GM08714 (cell line): ENCODE results near the gene MYO3B.

Experiments
- H3K4me3 ChIP-seq: fragments of 200-500 bp; sonication (Bioruptor generic); 2 replicates; pipeline ENCODE4 v1.5.1; 2014; ENCODE audit warnings: mild to moderate bottlenecking, low read length, inconsistent platforms
- ZNF274 ChIP-seq: IDR thresholded peaks from 2 replicates; pipeline ENCODE4 v1.6.1; 2012; ENCODE audit warnings: mild to moderate bottlenecking, low read depth, low read length

MYO3B gene

DNA sequence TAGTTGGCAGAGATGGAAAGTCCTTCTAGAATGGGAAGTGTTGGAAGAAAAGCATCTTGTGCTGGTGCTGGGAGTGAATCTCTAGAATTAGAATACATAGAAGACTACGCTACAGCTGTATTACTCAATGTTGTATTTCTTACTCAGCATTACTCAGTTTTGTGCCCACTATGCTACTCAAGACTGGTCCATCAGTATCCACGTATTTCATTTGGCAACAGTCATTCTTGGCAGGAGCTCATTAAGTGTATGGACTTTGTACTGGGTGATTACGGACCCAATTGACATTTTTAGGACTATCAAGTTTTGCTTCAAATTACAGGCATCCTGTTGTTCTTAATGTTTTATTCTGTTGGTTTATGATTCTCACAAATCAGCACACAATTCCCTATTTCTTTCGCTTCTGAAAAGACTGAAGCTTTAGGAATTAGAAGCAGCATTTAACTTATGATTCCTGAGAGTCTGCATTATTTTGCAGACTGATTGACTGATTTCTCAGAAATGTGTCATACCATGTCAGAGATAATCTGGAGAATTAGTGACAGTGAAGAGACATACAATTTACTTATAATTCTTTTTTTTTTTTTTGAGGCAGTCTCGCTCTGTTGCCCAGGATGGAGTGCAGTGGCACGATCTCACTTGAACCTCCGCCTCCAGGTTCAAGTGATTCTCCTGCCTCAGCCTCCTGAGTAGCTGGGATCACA is 136.9 kb downstream of the MYO3B start:
- TF ChIP-seq ZNF274 = no peak
- H3K4me3 ChIP-seq = no peak overlapping the region

DNA sequence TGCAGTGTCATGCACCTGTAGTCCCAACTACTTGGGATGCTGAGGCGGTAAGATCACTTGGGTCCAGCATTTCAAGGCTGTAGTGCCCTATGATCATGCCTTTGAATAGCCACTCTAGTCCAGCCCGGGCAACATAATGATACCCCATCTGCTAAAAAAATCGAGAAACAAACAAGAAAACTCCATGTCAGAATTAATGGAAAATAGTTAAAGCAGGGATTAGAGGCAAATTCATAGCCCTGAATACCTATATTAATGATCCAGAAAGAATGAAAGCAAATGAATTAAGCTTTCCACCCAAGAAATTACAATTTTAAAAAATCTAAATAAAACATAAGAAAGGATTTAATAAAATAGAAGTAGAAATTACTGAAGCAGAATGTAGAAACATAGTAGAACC is 143.0 kb downstream of the MYO3B start:
- no peak for TF ChIP-seq ZNF274

DNA sequence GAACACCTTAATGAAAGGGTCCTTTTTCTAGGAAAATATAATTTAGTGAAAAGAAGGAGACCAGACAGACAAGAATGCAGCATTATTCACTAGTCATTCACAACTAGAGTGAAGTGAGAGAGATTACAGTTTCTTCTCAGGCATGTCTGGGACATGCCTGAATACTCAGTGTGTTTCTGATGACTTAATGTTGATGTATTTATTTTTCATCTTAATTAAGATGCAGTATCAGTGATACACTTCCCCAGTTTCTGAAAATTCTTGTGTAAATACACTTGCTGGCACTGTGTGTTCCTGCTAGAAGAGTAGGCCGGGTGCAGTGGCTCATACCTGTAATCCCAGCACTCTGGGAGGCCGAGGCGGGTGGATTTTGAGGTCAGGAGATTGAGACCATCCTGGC is 143.6 kb downstream of the MYO3B start:
- no peak overlapping the region for H3K4me3 ChIP-seq
- no peak for TF ChIP-seq ZNF274

More for the DNA sequence above, 143.0 kb downstream of the MYO3B start:
- no peak overlapping the region for H3K4me3 ChIP-seq

DNA sequence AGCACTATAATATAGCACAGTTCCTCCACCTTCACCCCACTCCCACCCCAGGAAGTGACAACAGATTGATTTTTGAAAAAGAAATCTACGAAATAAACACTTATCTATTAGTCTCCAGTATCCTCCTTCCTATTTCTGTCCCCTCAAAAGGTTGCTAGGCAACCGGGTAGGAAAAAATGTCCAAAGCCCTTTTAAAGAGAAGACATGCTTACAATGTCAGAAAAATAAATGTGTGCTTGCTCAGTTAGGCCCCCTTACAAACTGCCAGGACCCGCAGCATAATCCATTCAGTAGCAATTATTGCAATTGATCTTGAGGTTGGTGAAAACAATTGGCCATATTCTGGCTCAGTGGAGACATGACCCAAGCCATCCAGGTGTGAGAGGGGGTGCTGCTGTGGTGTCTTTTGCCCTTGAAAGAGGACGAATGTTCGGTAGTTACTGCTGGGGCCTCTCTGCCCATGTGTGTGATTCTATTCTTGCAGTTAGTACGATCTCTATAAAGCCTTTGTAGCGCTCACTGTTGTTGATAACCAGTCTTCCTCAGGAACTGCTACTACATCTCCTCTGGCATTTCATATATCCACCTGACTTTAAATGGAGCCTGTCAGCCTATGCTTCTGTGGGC is 144.3 kb downstream of the MYO3B start:
- TF ChIP-seq ZNF274 = no peak
- H3K4me3 ChIP-seq = no peak overlapping the region

DNA sequence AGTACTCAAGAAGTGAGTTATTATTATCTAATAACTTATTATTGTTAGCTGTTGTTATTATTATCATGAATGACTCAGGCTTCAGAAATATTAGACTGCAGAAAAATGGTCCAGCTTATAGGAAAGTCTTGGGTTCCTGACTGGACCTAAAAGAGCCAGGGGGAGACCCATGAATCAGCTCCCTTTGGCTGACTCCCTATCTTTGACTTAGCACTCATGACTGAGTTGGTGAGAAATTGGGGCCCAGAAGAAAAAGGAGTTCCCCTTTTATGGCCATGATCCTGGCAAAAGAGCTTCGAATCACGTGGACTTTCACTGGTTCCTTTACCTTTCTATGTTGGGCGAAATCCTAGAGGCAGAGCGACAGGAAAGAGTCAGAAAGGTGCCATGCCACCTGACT is 145.8 kb downstream of the MYO3B start:
- no peak for TF ChIP-seq ZNF274
- no peak overlapping the region for H3K4me3 ChIP-seq

DNA sequence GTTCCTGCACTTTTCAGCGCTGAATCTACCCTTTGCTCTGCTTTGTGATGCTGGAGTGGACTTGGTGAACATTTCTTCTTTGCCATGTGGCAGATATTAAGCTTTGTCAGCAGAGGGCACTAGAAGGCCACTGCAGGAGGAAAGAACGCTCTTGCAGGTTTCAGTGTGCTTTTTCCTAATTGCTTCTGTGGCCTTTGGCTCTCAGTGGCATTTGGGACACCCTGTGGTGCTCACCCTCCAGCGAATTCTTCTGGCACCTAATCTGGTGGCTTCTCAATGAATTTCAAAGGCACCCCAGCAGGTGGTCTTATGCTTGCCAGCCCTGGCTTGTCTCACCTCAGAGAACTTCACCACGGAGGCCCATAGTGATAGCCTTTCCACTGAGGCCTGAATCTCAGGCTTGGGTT is 146.7 kb downstream of the MYO3B start:
- no peak overlapping the region for H3K4me3 ChIP-seq
- TF ChIP-seq ZNF274 = no peak

DNA sequence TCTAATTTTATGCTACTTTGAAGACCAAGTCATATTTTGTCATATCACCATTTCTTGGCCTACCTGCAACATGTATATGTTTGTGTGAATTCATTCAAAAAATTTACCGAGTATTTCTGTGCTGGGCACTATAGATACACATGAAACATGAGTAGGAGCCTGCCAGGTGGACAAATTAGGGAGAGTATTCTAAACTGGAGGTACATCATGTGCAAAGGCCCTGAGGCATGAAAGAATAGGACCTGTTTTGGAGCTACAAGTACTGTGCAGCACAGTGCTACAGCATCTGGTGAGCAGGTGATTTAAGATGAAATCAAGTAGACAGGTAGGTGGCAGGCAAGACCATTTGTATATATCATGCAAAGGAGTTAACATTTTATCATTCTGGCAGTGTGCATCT is 152.9 kb downstream of the MYO3B start:
- no peak overlapping the region for H3K4me3 ChIP-seq
- TF ChIP-seq ZNF274 = no peak

DNA sequence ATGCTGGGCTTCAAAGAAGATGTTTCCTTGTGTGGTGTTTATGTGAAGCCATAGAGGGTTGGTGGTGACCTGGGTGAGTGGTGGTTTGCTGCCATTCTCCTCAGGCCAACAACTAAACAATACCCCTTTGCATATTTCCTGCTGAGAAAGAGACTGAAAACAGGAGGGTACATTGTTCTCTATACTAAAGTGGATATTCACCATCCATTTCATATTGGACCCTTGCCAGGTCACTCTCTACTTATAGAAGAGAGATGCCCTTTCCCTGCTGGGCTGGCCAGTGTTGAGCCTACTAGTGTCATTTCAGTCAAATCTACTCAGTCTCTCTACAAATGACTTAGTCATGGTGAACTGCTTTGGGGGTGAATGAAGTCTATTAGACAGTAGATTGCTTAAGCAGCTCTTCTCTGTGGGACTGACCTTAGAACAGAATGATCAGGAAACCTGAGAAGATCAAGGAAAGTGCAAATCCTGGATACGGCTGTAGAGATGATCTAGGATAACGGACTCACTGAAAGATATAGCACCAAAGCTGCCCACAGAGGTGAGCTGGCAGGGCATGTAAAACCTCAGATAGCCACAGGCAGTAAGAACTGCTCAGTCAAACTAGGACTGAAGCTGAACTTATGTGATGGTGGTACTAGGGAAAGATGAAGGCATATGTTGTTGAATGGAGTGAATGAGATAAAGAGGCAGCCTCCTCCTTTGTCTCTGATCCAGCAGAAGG is 154.9 kb downstream of the MYO3B start:
- TF ChIP-seq ZNF274 = no peak
- H3K4me3 ChIP-seq = no peak overlapping the region

DNA sequence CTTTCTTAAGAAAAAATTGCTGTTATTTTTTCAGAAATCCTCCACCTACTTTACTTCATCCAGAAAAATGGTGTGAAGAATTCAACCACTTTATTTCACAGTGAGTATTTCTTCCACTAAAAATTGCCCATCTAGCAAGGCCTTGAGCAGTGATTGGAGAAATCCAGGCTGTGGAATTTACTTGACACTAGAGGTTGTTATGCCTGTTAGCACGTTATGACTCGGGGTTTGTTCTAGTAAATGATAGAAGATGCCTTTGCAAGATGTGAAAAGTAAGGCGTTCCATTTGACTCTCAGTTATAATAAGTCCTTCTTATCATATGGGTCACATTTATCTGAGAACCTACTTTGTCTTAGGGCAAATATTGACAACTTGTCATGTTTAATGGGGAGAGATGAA is 157.4 kb downstream of the MYO3B start:
- TF ChIP-seq ZNF274 = no peak

DNA sequence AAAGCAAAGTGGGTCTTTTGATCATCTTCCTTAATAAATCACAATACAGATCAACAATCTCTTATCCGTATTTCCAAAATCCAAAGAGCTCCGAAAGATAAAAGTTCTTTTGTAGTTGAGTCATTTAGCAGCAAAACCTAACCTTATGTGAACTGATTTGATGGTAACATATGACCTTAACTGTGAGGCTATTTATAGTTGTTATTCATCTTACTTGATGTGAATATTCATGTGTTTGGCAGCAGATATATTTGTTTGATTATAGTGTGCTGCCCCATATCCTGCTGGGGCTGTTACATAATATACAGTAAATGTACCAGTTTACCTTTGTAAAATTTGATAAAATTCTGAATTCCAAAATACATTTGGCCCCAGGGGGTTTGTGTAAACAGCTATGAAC is 158.5 kb downstream of the MYO3B start:
- no peak for TF ChIP-seq ZNF274
- no peak overlapping the region for H3K4me3 ChIP-seq

More for the DNA sequence above, 157.4 kb downstream of the MYO3B start:
- H3K4me3 ChIP-seq = no peak overlapping the region

DNA sequence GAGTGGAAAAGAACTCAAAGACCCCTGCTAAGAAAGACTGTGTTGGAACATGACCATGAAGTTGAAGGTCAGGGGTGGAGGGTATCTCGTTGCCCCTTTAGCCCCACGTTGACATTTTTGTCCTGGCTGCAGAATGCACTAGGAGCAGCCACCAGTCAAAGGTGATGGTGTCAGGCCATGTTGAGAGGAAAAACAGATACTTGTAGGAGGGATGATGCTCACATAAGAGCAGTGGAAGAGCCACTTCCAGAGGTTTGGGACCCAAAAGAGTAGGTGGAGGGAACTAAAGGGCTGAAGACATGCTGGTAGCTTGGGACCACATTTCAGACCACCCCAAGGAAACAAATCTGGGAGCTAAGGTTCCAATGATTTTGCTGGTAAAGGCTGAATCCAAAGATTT is 159.0 kb downstream of the MYO3B start:
- no peak overlapping the region for H3K4me3 ChIP-seq
- no peak for TF ChIP-seq ZNF274

DNA sequence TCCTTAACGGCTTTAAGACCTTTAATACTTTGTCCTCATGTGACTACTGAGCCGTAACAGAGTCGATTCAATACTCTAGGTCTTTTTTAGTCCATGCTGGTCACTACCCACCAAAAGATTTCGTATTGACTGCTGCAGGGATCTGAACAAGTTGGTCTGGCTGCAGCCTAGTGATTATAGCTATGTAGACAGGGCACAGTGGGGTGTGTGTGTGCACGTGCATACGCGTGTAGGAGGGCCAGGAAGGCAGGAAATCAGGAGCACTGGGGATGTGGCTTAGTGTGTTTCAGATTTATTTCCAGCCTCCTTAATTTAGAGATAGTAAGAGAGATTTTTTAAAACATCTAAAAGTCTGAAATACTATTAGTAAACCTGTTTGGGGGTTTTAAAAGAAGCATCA is 161.4 kb downstream of the MYO3B start:
- no peak for TF ChIP-seq ZNF274
- H3K4me3 ChIP-seq = no peak overlapping the region

DNA sequence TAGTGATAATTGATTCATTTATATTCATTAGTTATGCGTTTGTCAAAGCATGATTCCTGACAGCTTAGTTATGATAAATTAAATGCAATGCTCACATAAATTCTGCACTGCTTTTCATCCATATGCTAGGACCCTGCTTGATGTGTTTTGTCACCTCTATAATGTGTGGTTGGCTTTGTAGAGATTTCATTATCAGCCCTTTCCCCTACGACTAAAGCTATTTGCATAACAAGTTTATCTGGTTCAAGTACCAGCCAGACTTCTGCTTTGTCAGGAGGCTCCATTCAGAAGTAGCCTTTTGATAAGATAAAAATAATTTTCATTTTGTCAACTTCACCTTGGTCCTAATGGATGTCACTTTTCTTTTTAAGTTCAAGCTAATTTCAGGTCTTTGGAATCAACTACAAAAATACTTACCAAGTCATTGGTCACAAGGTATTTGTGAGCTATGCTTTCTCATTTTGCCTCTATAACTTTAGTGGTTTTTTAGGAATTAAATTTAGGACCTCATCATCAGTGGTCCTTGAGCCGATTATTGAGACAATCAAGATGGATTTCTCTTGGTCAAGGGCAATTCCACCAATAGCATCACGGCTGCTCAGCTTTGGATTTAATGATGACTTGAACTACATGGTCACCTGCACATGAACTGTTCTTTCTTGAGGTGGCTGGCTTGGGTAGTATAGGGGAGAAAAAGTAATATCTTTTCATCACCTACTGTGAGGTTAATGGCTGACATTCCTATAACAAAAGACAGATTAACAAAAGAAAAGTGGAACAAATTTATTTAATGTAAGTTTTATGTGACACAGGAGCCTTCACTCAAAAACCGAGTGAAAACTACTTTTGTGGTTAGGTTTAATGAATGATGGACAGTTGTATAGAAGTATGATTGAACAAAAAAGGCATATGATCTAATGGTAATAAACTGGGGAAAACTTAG is 162.1 kb downstream of the MYO3B start:
- no peak for TF ChIP-seq ZNF274
- no peak overlapping the region for H3K4me3 ChIP-seq

DNA sequence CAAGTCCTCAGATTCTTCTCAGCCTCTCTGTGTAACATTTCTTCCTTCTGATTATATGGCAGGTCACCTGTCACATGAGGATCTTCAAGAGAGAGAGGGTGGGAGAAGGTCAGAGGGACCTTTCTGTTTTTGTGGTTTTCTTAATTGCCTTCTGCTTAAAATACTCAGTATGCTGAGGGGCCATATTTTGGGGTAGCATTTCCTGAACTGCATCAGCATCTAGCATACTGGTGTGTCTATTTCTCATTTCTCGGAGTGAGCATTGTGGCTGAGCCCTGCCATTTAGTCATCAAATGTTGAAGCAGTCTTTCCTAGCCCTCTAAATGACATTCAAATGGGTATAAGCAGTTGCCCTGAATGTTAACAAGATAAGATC is 162.7 kb downstream of the MYO3B start:
- no peak overlapping the region for H3K4me3 ChIP-seq
- TF ChIP-seq ZNF274 = no peak
